NK-92 (cell line): Measurements from ENCODE around the gene UBASH3B.

Experiments used
- DNase-seq: peaks from one replicate; lab custom pipeline; 2025; ENCODE audit not compliant: unreplicated experiment; lab: John Stamatoyannopoulos, UW

The UBASH3B gene

DNA sequence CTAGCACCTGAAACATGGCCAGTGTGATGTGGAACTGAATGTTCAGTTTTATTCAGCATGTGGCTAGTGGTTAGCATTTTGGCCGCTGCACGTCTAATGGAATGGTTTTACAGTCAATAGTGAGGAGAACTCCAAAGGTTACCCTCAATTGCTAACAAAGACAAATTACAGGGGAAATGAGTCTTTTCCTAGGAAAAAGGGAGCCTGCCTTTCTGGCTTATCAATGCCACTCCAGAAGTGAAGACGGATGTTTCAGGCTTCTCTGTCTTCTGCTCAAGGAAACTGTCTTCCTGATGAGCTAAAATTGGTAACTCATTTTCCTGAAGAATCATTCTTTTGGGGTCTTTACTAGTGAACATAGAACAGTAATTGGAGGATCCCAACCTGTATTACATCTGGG is 98.5 kb downstream of the UBASH3B start:
- DNase-seq: no peak

DNA sequence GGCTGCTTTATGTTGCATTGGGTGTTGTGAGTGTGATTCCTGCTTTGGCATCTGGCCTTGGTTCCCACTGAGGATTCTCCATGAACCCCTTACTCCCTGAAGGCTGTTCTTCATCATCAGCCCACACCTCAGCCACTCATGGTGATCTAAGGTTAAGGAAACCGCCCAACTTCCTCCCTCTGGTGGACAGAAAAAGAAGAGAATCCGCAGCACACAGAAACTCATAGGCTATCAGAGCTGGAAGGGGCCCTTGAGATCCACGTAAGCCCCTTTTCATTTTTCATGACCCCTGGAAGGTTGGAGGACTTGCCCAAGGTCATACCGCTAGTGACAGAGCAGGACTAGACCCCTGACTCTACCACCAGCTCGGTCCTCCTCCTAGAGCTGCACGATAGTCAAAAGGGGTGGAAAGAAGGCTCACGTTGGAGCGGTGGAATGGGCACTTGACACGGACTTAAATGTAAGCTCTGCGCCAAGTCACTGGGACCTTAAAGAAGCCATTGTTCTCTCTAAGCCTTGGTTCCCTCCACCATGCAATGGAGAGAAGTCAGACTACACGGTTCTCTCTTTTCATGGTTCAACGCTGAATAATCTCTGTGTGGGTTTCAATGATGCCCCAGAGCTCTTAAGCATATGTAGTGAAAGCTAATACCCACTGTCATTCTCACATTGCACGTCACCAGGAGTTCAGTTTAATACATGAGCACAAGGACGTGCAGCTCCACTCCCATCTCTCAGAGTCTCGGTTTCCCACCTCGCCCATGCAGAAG is 99.2 kb downstream of the UBASH3B start:
- DNase-seq: no peak

DNA sequence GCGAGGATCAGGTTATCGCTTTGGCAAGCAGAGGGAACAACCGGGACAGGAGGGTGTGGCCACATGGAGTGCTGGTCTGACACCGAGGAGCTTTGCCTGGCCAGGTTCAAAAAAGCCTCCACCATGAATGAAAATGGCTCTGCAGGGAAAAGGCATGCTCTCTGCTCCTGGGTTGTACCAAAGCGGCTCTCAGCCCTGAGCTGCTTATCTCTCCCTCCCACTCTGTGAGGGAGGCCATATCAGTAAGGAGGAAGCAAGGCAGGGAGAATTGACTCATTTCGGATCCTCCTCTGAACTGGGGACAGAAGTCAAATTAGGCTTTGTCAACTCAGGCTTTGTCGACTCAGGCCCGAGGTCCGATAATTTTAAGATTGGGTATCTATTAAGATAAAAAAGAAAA is 99.9 kb downstream of the UBASH3B start:
- no peak for DNase-seq

DNA sequence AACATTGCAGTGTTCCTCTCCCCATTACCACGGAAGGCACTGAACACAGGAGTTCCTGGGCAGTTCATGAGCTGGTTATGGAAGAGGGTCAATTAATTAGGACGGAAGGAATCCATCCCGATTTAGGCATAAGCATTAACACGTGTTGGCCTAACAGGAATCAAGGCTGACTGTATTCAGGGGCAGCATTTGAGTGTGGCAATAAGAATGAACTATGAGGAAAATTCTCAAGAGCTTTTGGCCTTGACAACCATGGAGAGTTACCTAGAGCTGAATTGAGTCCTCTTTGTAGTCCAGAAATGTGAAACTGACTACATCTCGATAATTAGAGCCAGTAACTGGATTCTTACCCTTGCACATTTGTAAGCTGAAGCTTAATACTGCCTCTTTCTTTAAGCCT is 100.4 kb downstream of the UBASH3B start:
- no peak for DNase-seq

DNA sequence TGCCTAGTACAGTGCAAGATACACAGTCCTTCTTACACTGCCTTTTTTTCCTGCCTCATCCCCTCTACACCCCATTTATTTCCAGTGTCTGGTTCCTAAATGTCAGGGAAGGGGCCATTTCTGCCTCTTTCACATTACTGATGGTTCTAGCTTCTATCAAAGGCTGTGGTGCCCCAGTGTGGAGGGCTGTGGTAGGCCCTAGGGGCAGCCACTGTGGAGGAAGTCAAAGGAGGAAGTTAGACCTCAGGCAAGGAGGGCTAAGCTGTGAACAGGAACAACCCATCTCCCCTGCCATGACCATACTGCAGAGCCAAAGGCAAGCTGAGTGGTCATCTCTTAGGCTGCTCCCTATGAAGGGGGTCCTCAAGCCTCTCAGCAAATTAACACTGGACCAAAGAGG is 100.9 kb downstream of the UBASH3B start:
- DNase-seq: no peak

DNA sequence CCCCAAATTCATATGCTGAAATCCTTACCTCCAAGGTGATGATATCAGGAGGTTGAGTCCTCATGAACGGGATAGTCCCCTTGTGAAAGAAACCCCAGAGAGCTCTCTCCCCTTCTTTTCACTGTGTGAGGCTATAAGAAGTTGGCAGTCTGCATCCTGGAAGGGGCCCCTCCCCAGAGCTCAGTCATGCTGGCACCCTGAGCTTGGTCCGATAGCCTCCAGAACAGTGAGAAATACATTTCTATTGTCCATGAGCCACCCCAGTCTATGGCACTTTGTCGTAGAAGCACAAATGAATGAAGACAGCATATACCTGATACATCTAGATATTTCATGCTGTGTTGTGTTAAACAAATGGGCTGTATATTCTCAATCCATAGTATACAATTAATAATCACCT is 101.7 kb downstream of the UBASH3B start:
- no peak for DNase-seq

DNA sequence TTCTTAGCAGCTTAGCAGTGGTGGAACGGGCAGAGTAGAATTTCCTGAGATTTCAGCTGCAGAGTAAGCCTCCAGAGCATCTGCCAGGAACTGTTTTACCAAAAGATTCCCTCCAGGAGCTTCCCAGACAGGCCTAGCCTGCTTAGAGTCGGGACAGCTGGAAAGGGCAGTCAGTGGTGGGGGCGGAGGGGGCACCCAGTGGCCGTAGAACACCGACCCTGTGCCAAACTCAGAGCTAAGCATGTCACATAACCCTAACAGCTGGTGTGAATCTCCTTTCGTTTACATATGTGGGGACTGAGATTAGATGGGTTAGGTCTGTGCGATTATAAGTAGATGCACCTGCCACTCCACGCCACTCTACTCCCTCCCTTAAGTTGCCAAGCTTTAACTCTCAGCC is 102.8 kb downstream of the UBASH3B start:
- no peak for DNase-seq

DNA sequence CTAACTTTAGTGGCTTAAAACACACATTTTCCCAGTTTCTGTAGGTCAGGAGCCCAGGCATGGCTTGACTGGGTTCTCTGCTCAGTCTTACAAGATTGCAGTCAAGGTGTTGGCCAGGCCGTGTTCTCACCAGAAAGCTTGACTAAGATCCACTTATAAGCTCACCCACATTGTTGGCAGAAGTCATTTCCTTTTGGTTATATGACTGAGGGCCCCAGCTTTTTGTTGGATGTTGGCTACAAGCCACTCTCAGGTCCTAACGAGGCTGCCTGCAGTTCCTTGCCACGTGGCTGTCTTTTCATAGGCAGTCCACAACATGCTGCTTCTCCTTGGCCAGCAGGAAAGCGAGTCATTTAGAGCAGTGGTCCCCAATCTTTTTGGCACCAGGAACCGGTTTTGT is 103.5 kb downstream of the UBASH3B start:
- DNase-seq: no peak

DNA sequence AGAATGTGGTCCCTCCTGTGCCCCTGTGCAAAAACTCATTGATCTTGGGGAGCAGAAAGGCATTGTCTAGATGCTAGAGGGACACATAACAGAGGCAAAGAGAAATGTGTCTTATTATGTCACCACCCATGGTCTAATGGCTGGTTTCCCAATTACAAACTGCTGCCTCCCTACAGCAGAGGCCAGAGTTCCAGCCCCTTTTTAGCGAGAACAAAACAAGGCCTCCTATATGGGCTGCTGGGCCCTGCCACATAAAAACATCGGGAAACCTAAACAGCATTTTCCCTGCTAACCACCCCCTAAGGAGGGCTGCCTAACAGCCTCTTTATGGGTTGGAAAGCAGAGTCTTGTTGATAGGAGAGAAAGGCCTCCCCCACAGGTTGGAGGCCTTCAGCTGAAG is 107.6 kb downstream of the UBASH3B start:
- no peak for DNase-seq

DNA sequence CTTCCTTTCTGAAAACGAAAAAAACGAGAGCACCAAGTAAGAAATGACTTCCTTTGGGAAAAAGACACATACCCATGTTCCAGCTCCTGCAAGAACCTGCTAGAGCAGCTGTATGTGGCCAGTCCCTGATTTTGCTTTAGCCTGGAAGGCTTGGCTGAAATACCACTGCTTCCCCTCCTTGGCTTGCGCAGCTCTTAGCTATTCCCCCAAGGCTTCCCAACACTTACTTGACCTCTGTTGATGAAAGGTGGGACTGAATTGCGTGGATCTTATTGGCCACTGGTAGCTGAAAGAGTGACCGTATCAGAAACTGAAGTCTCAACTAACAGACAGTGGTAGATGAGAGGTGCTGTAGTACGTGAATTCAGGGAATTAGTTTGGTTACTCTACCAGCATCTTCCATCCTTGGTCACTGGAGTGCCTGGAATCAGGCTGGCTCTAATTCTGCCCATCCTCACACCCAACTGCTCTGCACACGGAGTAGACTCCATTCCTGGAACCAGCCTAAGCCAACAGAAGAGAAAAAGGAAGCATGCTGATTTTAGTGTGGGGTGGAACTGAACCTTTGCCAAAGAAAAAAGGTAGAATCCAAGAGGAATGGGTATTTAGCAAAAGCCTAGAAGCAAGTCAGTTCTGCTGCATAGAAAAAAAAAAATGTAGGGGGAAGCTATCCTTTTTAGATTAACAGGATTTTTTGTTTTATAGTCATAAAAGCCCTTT is 109.0 kb downstream of the UBASH3B start:
- no peak for DNase-seq

DNA sequence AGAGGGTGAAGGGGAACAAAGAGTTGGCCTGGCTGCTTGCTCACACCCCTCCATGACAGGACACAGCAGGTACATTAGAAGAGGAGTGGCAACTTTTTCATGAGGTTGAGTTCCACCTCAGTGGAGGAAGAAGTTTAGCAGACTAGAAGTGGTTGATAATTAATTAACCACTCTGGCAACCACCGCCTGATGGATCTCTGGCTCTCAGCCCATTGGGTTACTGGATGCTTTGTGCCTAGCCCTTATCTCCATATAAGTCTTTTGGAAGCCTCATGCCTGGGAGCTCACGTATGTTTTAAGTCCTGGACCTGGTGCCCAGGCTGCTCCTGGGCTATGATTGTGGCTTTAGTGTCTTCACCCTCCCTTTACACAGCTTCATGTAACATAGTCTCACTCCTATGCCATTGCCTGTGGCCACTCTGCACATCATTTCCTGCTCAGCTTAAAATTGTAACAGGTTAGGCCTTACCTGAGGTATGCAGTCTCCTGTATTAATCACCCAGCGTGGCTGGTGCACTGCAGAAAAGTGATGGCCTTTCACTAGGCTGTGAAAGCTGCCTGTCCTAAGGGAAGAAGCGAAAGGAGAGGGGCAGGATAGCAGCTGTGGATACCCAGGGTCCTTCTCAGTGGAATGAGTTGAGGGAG is 110.1 kb downstream of the UBASH3B start:
- DNase-seq: no peak

DNA sequence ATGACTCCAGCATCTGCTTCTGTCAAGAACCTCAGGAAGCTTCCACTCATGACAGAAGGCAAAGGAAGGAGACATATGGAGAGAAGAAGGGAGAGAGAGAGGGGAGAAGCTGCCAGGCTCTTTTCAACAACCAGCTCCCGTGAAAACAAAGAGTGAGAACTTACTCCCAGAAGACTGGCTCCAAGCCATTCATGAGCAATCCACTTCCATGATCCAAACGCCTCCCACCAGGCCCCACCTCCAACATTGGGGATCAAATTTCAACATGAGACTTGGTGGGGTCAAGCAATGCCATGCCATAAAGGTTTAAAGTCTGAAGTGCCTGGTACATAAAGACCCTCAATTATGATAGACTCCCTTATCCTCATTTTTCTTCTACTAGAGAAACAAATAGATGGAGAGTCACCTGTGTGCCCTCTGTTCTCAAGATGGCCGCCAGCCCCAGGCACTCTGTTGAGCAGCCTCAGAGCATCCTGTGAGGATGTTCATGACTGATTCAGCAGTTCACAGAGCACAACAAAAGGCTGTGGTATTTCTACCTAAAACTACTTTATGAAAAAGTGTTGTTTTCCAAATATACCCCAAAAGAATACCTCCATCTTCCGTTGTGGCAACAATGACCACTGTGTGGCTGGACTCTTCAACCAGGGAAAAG is 113.7 kb downstream of the UBASH3B start:
- no peak for DNase-seq

DNA sequence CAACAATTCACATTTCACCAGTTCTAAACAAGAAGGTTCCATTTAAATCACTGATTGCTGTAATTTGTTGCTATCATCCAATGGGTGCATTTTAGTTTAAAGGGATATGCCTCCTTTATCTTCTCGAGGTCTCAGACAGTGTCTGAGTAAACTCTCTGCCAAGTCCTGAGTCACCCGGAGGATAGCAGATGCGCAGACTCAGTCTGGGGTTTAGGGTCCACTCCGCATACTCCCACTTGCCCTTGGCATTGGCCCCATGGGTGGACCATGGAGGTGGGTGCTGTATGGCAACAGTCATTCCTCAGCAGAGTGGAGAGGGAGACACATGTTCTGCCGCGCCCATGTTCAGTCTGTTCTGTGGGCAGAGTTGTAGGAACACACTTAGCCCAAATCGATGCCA is 117.4 kb downstream of the UBASH3B start:
- no peak for DNase-seq

DNA sequence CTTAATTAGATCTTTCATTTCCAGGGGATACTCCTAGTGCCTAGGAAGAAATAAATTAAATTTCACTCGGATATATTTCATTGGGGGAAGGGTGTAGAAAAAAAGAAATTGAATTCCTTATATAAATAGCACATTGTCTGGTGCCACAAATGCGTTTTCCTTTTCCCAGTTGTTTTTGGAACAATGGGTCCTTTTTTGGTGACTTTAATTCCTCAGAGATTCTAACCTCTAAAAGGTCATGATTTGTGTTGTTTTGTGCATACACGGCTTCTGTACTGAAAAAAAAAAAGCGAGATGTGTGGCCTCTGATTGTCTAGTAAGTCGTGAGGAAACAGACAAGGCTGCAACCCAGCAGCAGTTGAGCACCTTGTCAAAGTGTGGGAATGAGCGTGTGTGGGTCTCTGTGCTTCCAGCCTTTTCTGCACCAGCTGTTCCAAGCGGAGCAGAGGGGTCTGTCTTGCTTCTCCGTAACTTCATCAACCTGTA is 118.3 kb downstream of the UBASH3B start:
- no peak for DNase-seq

DNA sequence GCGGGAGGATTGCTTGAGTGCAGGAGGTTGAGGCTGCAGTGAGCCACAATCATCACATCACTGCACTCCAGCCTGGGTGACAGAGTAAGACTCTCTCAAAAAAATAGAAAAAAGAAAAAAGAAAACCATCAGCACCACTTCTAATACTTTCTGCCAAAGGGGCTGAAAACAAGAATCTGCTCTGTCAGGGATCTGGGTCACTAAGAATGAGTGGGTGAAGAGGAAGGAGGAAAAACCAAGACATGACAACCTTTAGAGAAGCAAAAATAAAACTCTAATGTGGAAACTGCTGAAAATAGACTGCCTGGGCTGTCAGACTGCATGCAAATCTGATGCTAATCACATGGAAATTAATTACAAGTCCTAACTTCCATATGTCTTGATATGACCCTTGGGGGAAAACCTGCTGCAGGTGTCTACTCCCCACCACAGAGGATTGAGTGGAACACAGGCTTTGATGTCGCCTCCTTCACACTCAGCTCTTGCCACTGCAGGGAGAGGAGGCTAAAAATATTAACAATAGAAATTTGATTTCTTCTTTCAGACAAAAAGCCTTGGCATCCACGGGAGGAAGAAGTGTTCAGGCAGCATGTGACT is 120.3 kb downstream of the UBASH3B start:
- DNase-seq: no peak

DNA sequence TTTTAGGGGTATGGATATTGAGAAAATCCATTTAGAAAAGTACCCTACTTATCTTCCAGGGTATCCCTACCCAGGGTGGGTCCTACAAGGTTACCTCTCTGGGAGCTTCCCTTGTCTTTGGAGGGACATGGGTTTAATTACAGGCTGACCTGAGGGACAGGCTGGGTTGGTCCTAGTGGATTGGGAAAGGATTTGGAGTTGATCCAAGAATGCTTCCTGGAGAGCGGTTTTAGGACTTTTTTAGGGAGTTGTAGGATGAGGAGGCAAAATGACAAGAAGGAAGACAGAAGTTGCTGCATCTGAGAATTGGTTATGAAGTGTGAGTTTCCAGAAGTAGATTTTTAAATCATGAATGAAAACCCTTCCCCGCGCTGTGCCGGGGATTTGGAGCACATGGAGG is 121.0 kb downstream of the UBASH3B start:
- DNase-seq: no peak

DNA sequence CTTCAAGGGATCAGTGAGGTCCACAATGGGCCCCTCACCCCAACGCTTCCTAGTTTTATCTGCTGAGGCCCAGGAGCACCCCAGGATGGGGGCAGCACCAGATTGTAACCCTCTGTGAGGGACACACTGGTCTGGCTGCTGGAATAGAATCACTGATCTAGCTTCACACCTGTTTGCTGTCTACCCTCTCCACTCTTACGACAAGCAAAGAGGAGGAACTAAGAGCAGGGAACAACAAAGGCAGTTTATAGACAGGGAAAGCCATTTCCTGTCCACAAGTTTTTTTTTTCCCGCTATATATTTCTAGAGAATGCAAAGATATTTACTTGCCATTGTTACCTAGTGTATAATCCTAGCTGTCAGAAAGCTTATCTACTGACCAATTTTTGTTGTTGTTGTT is 121.8 kb downstream of the UBASH3B start:
- DNase-seq: no peak

DNA sequence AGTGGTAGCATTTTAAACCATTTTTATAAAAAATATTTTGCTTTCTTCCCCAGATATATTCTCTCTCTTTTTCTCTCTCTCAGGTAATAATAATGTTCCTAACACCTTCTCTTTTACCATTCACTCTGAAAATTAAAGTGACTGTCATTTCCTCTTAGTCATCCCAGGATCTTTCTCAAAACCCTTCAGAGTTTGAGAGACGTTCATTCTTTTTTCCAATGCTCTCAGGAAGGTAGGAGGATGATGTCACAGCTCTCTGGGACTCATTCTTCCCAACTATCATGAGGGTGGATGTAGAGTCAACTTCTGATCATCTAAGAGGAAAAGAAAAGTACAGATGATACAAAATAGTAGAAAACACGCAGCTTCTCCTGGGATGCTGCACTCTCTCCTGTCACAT is 122.6 kb downstream of the UBASH3B start:
- DNase-seq: no peak

DNA sequence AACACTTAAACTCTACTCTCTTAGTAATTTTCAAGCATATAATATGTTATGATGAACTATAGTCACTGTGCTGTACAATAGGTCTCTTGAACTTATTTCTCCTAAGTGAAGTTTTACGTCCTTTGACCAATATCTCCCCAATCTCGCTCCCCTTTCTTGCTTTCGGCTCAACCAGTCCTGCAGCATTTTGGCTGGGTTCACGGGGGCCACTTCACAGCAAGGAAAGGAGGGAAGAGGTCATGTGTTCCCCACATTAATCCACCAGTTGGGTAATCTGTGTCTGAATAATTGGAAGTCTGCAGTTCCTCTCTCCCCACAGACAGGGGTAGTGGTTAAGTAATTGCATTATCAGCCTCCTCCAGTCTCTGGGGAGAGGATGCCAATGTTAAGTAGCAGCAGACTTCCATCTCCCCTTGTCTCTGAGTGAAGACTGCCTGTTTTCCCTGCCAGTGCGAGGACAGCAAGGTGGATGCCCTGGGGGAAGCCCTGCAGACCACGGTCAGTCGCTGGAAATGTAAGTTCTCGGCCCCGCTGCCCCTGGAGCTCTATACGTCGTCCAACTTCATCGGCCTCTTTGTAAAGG is 123.6 kb downstream of the UBASH3B start:
- no peak for DNase-seq

DNA sequence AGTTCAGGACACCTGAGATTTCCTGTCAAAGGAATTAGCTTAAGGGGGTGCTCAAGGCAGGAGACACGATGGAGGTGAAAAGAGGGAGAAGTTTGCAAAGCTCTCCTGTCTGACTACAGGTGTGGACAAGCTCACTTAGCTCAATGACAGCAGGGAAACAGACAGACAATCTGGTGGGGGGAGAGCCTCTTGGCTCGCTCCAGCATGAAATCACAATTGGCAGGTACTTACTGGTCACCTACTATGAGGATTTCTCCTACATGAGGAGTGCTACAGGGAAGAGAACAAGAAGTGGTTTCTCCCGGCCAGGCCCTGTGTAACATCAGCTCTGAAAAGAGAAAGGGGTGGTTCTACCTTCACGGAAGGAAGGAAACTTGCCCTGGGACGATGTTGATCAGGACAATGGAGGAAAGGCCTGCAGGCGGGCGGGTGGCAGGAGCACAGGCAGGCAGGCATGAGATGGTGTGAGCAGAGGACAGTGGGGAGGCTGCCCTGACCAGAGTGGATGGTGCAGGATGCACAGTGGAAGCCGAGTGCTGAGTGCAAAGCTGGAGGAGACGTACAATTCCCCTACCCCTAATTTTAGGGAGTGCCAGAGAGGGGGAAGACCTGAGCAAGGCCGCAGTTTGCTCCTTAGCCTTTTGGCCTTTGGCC is 124.9 kb downstream of the UBASH3B start:
- DNase-seq: no peak
